Testis (tissue), 3 donors: Measurements from ENCODE around the gene DFFB. TPM values are rescaled to one million over a fixed set of nuclear protein-coding genes. Genes with fewer than 3 reads are reported as not detected.

Source experiments
- DNase-seq: peaks from one replicate; pipeline ENCODE4 v3.0.0-alpha.2; 2019
- H3K27ac ChIP-seq, 2 donors: fragments of 200-600 bp; sonication (generic); one replicate each; pipeline ENCODE4 v1.5.1; 2019
- H3K27me3 ChIP-seq: fragments of 200-600 bp; sonication (generic); one replicate; pipeline ENCODE4 v1.5.1; 2019
- H3K36me3 ChIP-seq: fragments of 200-600 bp; sonication (generic); one replicate; pipeline ENCODE4 v1.5.1; 2017; ENCODE audit warnings: low read depth; ENCODE audit errors: missing control alignments
- H3K4me1 ChIP-seq: fragments of 200-600 bp; sonication (generic); one replicate; pipeline ENCODE4 v1.5.1; 2019
- H3K4me3 ChIP-seq, 2 donors: fragments of 200-600 bp; sonication (generic); one replicate each; pipeline ENCODE4 v1.5.1; 2017 to 2019
- H3K9me3 ChIP-seq: fragments of 200-600 bp; sonication (generic); one replicate; pipeline ENCODE4 v1.5.1; 2017
- CTCF ChIP-seq, 3 experiments: fragments of 450-650 bp in 2 of 3; fragments of 200-600 bp in 1 of 3; sonication (generic) in 1 of 3; IDR thresholded peaks; one replicate each; pipeline ENCODE4 v1.5.1; 2016 to 2019; ENCODE audit warnings: antibody characterized with exemption in 3 of 3, mild to moderate bottlenecking in 2 of 3, moderate library complexity in 1 of 3
- POLR2A ChIP-seq: fragments of 450-650 bp; IDR thresholded peaks from one replicate; pipeline ENCODE4 v1.6.1; 2017; ENCODE audit warnings: antibody characterized with exemption, mild to moderate bottlenecking, moderate library complexity
- WGBS, 2 donors: methylation state at CpG; one replicate each; pipeline ENCODE4 v1.1.5; 2018; 5-methylcytosine and 5-hydroxymethylcytosine counted together
- intact Hi-C: fragments of 100-400 bp; cut with DNase I; formaldehyde crosslinking; loops from one replicate; pipeline ENCODE4 v1.15.1; 2023; ENCODE audit warnings: low total_unique reads
- polyA plus RNA-seq: library from polyadenylated mRNA; stranded (reverse); fragments of 350-450 nt; fragmentation: Illumina TruSeq; extraction: RNeasy Lipid Tissue Mini Kit (QIAGEN cat#74804); gene quantifications from one replicate; pipeline ENCODE4 v1.2.3, GENCODE V29; 2014; ENCODE audit warnings: low read depth, low replicate concordance; ENCODE audit not compliant: insufficient read depth
- total RNA-seq, 2 donors: library from RNA; depleted of rRNA; stranded (reverse); fragments of >200 nt; gene quantifications; one replicate each; pipeline ENCODE4 v1.2.3, GENCODE V29; 2016

DFFB gene
- total and polyA plus RNA-seq, 3 donors from 2014 or later, result 3.4 to 8.4 (median 6.9) TPM

- Histone ChIP-seq H3K4me1 (peaks cover 9% of the 10 kb centered on the region), H3K4me3 (no peak overlapping the region), H3K36me3 (no peaks in the 10 kb centered on the region), H3K9me3 (no peaks in the 10 kb centered on the region), H3K27ac (no peak overlapping the region), H3K27me3 (no peaks in the 10 kb centered on the region)
- DNase-seq, result no peak
- TF ChIP-seq POLR2A (no peak), CTCF (IDR thresholded peaks at IDR 0.05) (no peak)
- intact Hi-C loops, result no loop called here
- 74 to 81% methylated on average over 12 to 15 of the region's 15 CpGs for WGBS, 2 donors
Measured at GRCh38 chr1:3852711-3853485, 4.4 kb upstream of the DFFB start.

- Histone ChIP-seq H3K27me3 (no peaks in the 10 kb centered on the region), H3K4me3 (peak overlapping the region; percentile 87 to 97), H3K36me3 (no peaks in the 10 kb centered on the region), H3K4me1 (peaks cover 9% of the 10 kb centered on the region), H3K9me3 (no peaks in the 10 kb centered on the region), H3K27ac (peak overlapping the region; percentile 40 to 80)
- intact Hi-C loops, result no loop called here
- 0 to 9% methylated on average over 3 to 21 of the region's 21 CpGs for WGBS, 2 donors
- no peak for TF ChIP-seq POLR2A
- TF ChIP-seq CTCF (IDR thresholded peaks at IDR 0.05), result no peak
- no peak for DNase-seq
Measured at GRCh38 chr1:3857791-3858129, 484 bp downstream of the DFFB start.

- WGBS, 2 donors, result 56 to 58% methylated on average over 22 to 34 of the region's 34 CpGs
- TF ChIP-seq CTCF (IDR thresholded peaks at IDR 0.05), result no peak
- no peak for TF ChIP-seq POLR2A
- H3K4me3 ChIP-seq, result peak overlapping the region in 1 of 2 donors; percentile 87
- H3K9me3 ChIP-seq, result no peaks in the 10 kb centered on the region
- peaks cover 9% of the 10 kb centered on the region for H3K4me1 ChIP-seq
- no peak overlapping the region for H3K27ac ChIP-seq
- no peaks in the 10 kb centered on the region for H3K36me3 ChIP-seq
- DNase-seq, result no peak
- intact Hi-C loops, result no loop called here
- no peaks in the 10 kb centered on the region for H3K27me3 ChIP-seq
Measured at GRCh38 chr1:3858231-3858981, 1.1 kb downstream of the DFFB start.

- no peak for DNase-seq
- TF ChIP-seq POLR2A, result no peak
- no peak for TF ChIP-seq CTCF (IDR thresholded peaks at IDR 0.05)
- no peak overlapping the region for H3K4me3 ChIP-seq
- WGBS, 2 donors, result 79 to 86% methylated on average over 12 of the region's 12 CpGs
- H3K27me3 ChIP-seq, result no peaks in the 10 kb centered on the region
- no peaks in the 10 kb centered on the region for H3K36me3 ChIP-seq
- no peaks in the 10 kb centered on the region for H3K9me3 ChIP-seq
- H3K27ac ChIP-seq, result no peak overlapping the region
- intact Hi-C loops, result no loop called here
- H3K4me1 ChIP-seq, result no peaks in the 10 kb centered on the region
Measured at GRCh38 chr1:3863231-3863935, 6.1 kb downstream of the DFFB start.
